ENCODE measurements around the gene GPRIN1. TPM values are rescaled to one million over a fixed set of nuclear protein-coding genes. Genes with fewer than 3 reads are reported as not detected.
A peak's percentile ranks its signal among the peaks of the same experiment; 100 is the strongest.

The GPRIN1 gene
- total RNA-seq, 3 donors from 2014 or later, result 3.6 to 5.3 (median 4.5) TPM

GRCh38 chr5:176633598-176633997 is 23.6 kb upstream of the GPRIN1 start:
- H3K4me1 Mint-ChIP-seq (ENCODE audit: low read depth), result peaks cover 20% of the 10 kb centered on the region
- no peak for ATAC-seq
- H3K4me3 Mint-ChIP-seq, result no peak overlapping the region
- no peaks in the 10 kb centered on the region for H3K36me3 Mint-ChIP-seq (ENCODE audit: insufficient read depth)
- peaks cover 65% of the 10 kb centered on the region for H3K27me3 Mint-ChIP-seq (ENCODE audit: low read depth)
- H3K9me3 Mint-ChIP-seq, result no peaks in the 10 kb centered on the region
- no peak for DNase-seq

GRCh38 chr5:176632745-176633144 is 22.8 kb upstream of the GPRIN1 start:
- Mint-ChIP-seq H3K9me3 (no peaks in the 10 kb centered on the region), H3K27me3 (ENCODE audit: low read depth) (peaks cover 72% of the 10 kb centered on the region), H3K4me3 (no peak overlapping the region), H3K36me3 (ENCODE audit: insufficient read depth) (no peaks in the 10 kb centered on the region), H3K4me1 (ENCODE audit: low read depth) (peaks cover 20% of the 10 kb centered on the region)
- ATAC-seq (no peak), DNase-seq (no peak)

GRCh38 chr5:176631383-176632200 is 21.6 kb upstream of the GPRIN1 start:
- no peak for ATAC-seq
- Mint-ChIP-seq H3K9me3 (no peaks in the 10 kb centered on the region), H3K27me3 (ENCODE audit: low read depth) (peaks cover 83% of the 10 kb centered on the region), H3K4me3 (no peak overlapping the region), H3K36me3 (ENCODE audit: insufficient read depth) (no peaks in the 10 kb centered on the region), H3K4me1 (ENCODE audit: low read depth) (peaks cover 20% of the 10 kb centered on the region)
- DNase-seq, result no peak

GRCh38 chr5:176630681-176631222 is 20.8 kb upstream of the GPRIN1 start:
- ATAC-seq, result no peak
- H3K4me3 Mint-ChIP-seq, result peak overlapping the region; percentile 20

GRCh38 chr5:176629853-176630680 is 20.1 kb upstream of the GPRIN1 start, which contains the start of the genes EIF4E1B and SNCB:
EIF4E1B (plus strand) TSS chr5:176630675; CDS start chr5:176642788, 12,113 bp downstream.
SNCB (minus strand) TSS chr5:176630534; CDS start chr5:176629654, 880 bp downstream.
- ATAC-seq (peak; percentile 97), DNase-seq (peak; percentile 46)
- H3K36me3 Mint-ChIP-seq (ENCODE audit: insufficient read depth), result no peaks in the 10 kb centered on the region
- H3K27me3 Mint-ChIP-seq (ENCODE audit: low read depth), result peaks cover 78% of the 10 kb centered on the region
- no peaks in the 10 kb centered on the region for H3K9me3 Mint-ChIP-seq
- peaks cover 20% of the 10 kb centered on the region for H3K4me1 Mint-ChIP-seq (ENCODE audit: low read depth)
- peak within 1 kb of the TSS; percentile 58 for H3K4me3 Mint-ChIP-seq

More at GRCh38 chr5:176630681-176631222, 20.8 kb upstream of the GPRIN1 start:
- no peaks in the 10 kb centered on the region for H3K36me3 Mint-ChIP-seq (ENCODE audit: insufficient read depth)
- peaks cover 84% of the 10 kb centered on the region for H3K27me3 Mint-ChIP-seq (ENCODE audit: low read depth)
- peaks cover 20% of the 10 kb centered on the region for H3K4me1 Mint-ChIP-seq (ENCODE audit: low read depth)
- DNase-seq, result no peak
- no peaks in the 10 kb centered on the region for H3K9me3 Mint-ChIP-seq

- no peaks in the 10 kb centered on the region for H3K9me3 Mint-ChIP-seq
These were observed 19.4 kb upstream of the GPRIN1 start for GRCh38 chr5:176629317-176629852.

GRCh38 chr5:176628406-176629228 is 18.7 kb upstream of the GPRIN1 start:
- no peak overlapping the region for H3K4me3 Mint-ChIP-seq
- peaks cover 65% of the 10 kb centered on the region for H3K27me3 Mint-ChIP-seq (ENCODE audit: low read depth)
- H3K9me3 Mint-ChIP-seq, result no peaks in the 10 kb centered on the region
- peaks cover 15% of the 10 kb centered on the region for H3K4me1 Mint-ChIP-seq (ENCODE audit: low read depth)
- H3K36me3 Mint-ChIP-seq (ENCODE audit: insufficient read depth), result no peaks in the 10 kb centered on the region
- DNase-seq (no peak), ATAC-seq (no peak)

More at GRCh38 chr5:176629317-176629852, 19.4 kb upstream of the GPRIN1 start:
- peaks cover 72% of the 10 kb centered on the region for H3K27me3 Mint-ChIP-seq (ENCODE audit: low read depth)
- H3K4me3 Mint-ChIP-seq, result no peak overlapping the region
- no peaks in the 10 kb centered on the region for H3K36me3 Mint-ChIP-seq (ENCODE audit: insufficient read depth)
- peaks cover 20% of the 10 kb centered on the region for H3K4me1 Mint-ChIP-seq (ENCODE audit: low read depth)
- DNase-seq (no peak), ATAC-seq (no peak)

GRCh38 chr5:176627582-176627981 is 17.6 kb upstream of the GPRIN1 start:
- H3K4me3 Mint-ChIP-seq, result no peak overlapping the region
- ATAC-seq (no peak), DNase-seq (no peak)
- H3K36me3 Mint-ChIP-seq (ENCODE audit: insufficient read depth), result no peaks in the 10 kb centered on the region
- H3K27me3 Mint-ChIP-seq (ENCODE audit: low read depth), result peaks cover 59% of the 10 kb centered on the region
- no peaks in the 10 kb centered on the region for H3K9me3 Mint-ChIP-seq
- peaks cover 13% of the 10 kb centered on the region for H3K4me1 Mint-ChIP-seq (ENCODE audit: low read depth)

GRCh38 chr5:176626876-176627236 is 16.9 kb upstream of the GPRIN1 start:
- Mint-ChIP-seq H3K36me3 (ENCODE audit: insufficient read depth) (no peaks in the 10 kb centered on the region), H3K4me1 (ENCODE audit: low read depth) (peaks cover 13% of the 10 kb centered on the region), H3K9me3 (no peaks in the 10 kb centered on the region), H3K27me3 (ENCODE audit: low read depth) (peaks cover 59% of the 10 kb centered on the region), H3K4me3 (no peak overlapping the region)
- DNase-seq (no peak), ATAC-seq (no peak)

- peaks cover 59% of the 10 kb centered on the region for H3K27me3 Mint-ChIP-seq (ENCODE audit: low read depth)
- H3K36me3 Mint-ChIP-seq (ENCODE audit: insufficient read depth), result no peaks in the 10 kb centered on the region
- ATAC-seq, result no peak
- no peak overlapping the region for H3K4me3 Mint-ChIP-seq
- DNase-seq, result no peak
- H3K4me1 Mint-ChIP-seq (ENCODE audit: low read depth), result peaks cover 13% of the 10 kb centered on the region
- H3K9me3 Mint-ChIP-seq, result no peaks in the 10 kb centered on the region
These were observed 16.3 kb upstream of the GPRIN1 start for GRCh38 chr5:176625966-176626875.

- H3K9me3 Mint-ChIP-seq, result no peaks in the 10 kb centered on the region
- DNase-seq (no peak), ATAC-seq (no peak)
- no peaks in the 10 kb centered on the region for H3K36me3 Mint-ChIP-seq (ENCODE audit: insufficient read depth)
- H3K4me3 Mint-ChIP-seq, result no peak overlapping the region
- peaks cover 56% of the 10 kb centered on the region for H3K27me3 Mint-ChIP-seq (ENCODE audit: low read depth)
- H3K4me1 Mint-ChIP-seq (ENCODE audit: low read depth), result peaks cover 10% of the 10 kb centered on the region
These were observed 15.6 kb upstream of the GPRIN1 start for GRCh38 chr5:176625512-176625911.

- Mint-ChIP-seq H3K27me3 (ENCODE audit: low read depth) (peaks cover 61% of the 10 kb centered on the region), H3K9me3 (no peaks in the 10 kb centered on the region), H3K4me3 (no peak overlapping the region), H3K4me1 (ENCODE audit: low read depth) (peaks cover 14% of the 10 kb centered on the region), H3K36me3 (ENCODE audit: insufficient read depth) (no peaks in the 10 kb centered on the region)
- no peak for ATAC-seq
- no peak for DNase-seq
These were observed 15.0 kb upstream of the GPRIN1 start for GRCh38 chr5:176624938-176625337.

- H3K4me3 Mint-ChIP-seq, result no peak overlapping the region
- H3K4me1 Mint-ChIP-seq (ENCODE audit: low read depth), result peaks cover 15% of the 10 kb centered on the region
- DNase-seq, result no peak
These were observed 14.2 kb upstream of the GPRIN1 start for GRCh38 chr5:176624142-176624541.

More at GRCh38 chr5:176624142-176624541, 14.2 kb upstream of the GPRIN1 start:
- Mint-ChIP-seq H3K27me3 (ENCODE audit: low read depth) (peaks cover 62% of the 10 kb centered on the region), H3K36me3 (ENCODE audit: insufficient read depth) (no peaks in the 10 kb centered on the region), H3K9me3 (no peaks in the 10 kb centered on the region)
- ATAC-seq, result no peak

Data from activated T-cell treated with anti-CD3 and anti-CD28 coated beads, Interleukin-2, amount 50 U/mL, for 4 hours (primary cell).